ENCODE data around the gene BICRA. TPM values are rescaled to one million over a fixed set of nuclear protein-coding genes. Genes with fewer than 3 reads are reported as not detected.
"Not testable (repeated sequence)": the region's sequence is repeated elsewhere in the genome, so short reads cannot be mapped to it uniquely, and the experiment has no call there.

BICRA gene
- polyA plus RNA-seq, 10 donors: 5.7 to 12.6 (median 10.0) TPM

GRCh38 chr19:47745010-47745901 is 136.3 kb downstream of the BICRA start, which contains the start of gene NOP53:
Gene NOP53, plus strand, starts transcription at chr19:47745546. Its CDS starts 14 bp downstream, at chr19:47745560.
- peak; percentile 95 to 98 (median 97) for DNase-seq

- not testable (repeated sequence) for DNase-seq
These were observed 137.2 kb downstream of the BICRA start for GRCh38 chr19:47746129-47746528.

DNA sequence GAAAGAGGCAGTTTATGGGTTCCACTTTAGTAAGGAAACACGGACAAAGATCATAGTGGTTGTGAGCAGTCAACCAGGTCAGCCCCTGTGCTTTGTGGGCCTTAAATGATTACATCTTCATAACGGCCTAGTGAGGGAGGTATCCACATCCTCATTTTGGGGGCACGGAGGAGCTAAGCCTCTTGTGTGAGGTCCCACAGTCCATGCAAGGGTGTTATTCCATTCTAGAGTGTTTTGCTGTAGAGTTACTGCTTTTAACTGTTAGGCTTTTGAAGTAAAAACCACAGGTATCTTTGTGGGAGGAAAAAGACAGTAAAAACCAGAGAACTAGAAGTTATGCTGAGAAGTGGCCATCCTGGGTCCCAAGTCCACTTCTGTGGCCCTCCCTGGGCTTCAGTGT is 140.4 kb downstream of the BICRA start:
- no peak for DNase-seq

GRCh38 chr19:47750752-47751151 is 141.8 kb downstream of the BICRA start:
- no peak for DNase-seq

GRCh38 chr19:47752440-47753211 is 143.7 kb downstream of the BICRA start:
- no peak for DNase-seq

Other genes starting within 250 kb of the BICRA start
- 10 to 100 TPM in 5 of 10 donors, 1 to 10 TPM in 5; 7.6 to 13.9 (median 10.9) TPM for gene MEIS3, start 189.6 kb upstream of the BICRA start, polyA plus RNA-seq (ENCODE audit: insufficient read length in 10 of 10)
- under 1 TPM; 0.05 to 0.45 (median 0.18) TPM for gene SLC8A2, start 137.2 kb upstream of the BICRA start, polyA plus RNA-seq (ENCODE audit: insufficient read length in 10 of 10)
- gene KPTN, start 124.9 kb upstream of the BICRA start, polyA plus RNA-seq (ENCODE audit: insufficient read length in 10 of 10): 10 to 100 TPM in 1 of 10 donors, 1 to 10 TPM in 9; 6.4 to 10.2 (median 7.9) TPM
- 100 to 1,000 TPM in 1 of 10 donors, 10 to 100 TPM in 9; 79.3 to 104 (median 83.2) TPM for gene NAPA, start 94.1 kb upstream of the BICRA start, polyA plus RNA-seq (ENCODE audit: insufficient read length in 10 of 10)
- under 1 TPM in 8 of 10 donors, not detected in 2; 0.14 to 0.44 (median 0.20) TPM for gene ZNF541, start 36.0 kb upstream of the BICRA start, polyA plus RNA-seq (ENCODE audit: insufficient read length in 10 of 10)
- gene EHD2, start 104.3 kb downstream of the BICRA start, polyA plus RNA-seq (ENCODE audit: insufficient read length in 10 of 10): 100 to 1,000 TPM in 8 of 10 donors, 10 to 100 TPM in 2; 86.8 to 144 (median 110) TPM
- 100 to 1,000 TPM; 398 to 594 (median 527) TPM for gene NOP53, start 136.4 kb downstream of the BICRA start, polyA plus RNA-seq (ENCODE audit: insufficient read length in 10 of 10)
- 100 to 1,000 TPM; 634 to 857 (median 820) TPM for gene SELENOW, start 169.6 kb downstream of the BICRA start, polyA plus RNA-seq (ENCODE audit: insufficient read length in 10 of 10)
- gene TPRX1, start 195.4 kb downstream of the BICRA start, polyA plus RNA-seq (ENCODE audit: insufficient read length in 10 of 10): not detected
- under 1 TPM in 1 of 10 donors, not detected in 9; 0.14 TPM for gene CRX, start 212.8 kb downstream of the BICRA start, polyA plus RNA-seq (ENCODE audit: insufficient read length in 10 of 10)